HG02981 (cell line): ENCODE data around the gene OR56A5.
"Not testable (repeated sequence)": the region's sequence is repeated elsewhere in the genome, so short reads cannot be mapped to it uniquely, and the experiment has no call there.

Source experiments
- ATAC-seq: cut with Tn5 transposase; IDR thresholded peaks from one replicate; pipeline ENCODE4 v1.9.1; 2021; ENCODE audit warnings: mild to moderate bottlenecking, moderate library complexity; ENCODE audit not compliant: unreplicated experiment

OR56A5 gene

DNA sequence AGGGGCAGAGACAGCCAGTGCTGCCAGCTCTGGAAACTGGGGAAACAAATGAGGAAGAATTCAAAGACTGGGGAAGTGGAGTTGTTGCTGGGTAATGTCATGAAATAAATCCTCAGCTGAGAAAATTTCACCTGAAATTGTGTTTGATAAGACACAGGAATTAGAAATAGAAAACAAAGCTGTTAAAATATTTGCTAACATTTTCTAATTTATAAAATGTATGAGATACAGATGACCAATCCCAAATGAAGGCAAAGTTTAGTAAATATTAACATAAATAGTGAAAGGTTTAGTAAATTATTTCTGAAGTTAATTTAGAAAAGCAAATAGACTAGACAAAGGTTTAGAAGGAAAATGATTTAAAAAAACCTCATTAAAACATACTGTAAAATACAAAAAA lies at the start of gene OR56A5:
Gene OR56A5, minus strand, starts transcription at position 101 of the 400 bp plus-strand sequence. Its CDS starts 0 bp downstream, at position 101.
- ATAC-seq, result no peak

DNA sequence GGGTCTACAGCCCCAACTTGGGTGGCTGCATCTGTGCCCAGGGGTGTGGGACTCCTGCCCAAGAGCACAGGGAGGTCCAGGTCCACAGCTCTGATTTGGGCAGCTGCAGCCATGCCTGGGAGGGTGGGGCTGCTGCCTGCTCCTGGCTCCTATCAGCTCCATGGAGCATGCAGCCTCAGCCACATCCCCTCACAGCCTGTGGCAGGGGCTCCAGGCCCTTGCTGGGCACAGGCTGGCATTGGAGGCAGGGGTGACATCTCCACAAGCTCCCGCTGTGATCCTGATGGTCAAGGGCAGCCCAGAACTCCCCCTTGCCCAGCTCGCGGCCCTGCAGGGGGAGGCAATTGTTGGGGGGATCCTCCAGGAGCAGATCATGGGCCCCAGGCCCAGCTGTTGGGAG lies 44.7 kb upstream of the OR56A5 start:
- ATAC-seq, result no peak

GRCh38 chr11:6012035-6012668 lies 43.9 kb upstream of the OR56A5 start:
- ATAC-seq, result no peak

DNA sequence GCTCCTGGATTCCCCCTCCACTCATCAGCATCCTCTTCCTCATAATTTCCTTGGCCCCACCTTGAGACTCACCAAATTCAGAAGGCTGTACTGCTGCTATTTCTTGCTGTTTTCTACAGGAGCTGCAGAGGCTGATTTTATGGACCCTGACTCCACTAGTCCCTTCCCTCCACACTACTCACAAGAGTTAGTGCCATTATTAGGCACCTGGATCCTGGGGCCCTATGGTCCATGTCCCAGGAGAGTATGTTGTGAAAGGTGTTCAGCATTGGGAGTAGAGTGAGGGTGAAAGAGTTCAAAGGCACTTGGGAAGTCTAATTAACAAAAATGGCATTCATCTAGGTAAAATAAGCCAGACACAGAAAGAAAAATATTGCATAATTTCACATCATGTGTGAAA lies 38.6 kb upstream of the OR56A5 start, which contains the start of gene OR56A4:
Gene OR56A4, minus strand, starts transcription at position 101 of the 400 bp plus-strand sequence. CDS start 3,954 bp downstream, outside the sequence.
- no peak for ATAC-seq

GRCh38 chr11:6006395-6006794 lies 38.1 kb upstream of the OR56A5 start:
- ATAC-seq, result no peak

DNA sequence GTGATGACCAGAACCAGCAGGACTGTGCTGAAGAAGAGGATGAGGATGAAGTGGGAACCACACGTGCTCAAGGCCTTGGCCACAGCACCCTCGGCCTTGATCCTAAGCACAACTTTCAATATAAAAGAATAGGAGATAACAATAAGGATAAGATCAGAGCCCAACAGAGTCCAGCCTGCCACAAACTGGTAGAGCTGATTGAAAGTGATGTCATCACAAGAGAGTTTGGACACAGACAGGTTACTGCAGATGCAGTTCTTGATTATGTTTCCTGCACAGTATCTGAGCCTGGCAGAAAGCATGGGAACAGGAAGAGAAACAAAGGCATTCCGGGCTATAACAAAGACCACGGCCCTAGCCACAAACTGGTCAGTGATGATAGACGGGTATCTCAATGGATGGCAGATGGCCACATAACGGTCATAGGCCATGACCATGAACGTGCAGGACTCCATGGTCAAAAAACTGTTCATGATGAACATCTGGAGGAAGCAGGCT lies 34.0 kb upstream of the OR56A5 start:
- no peak for ATAC-seq

- ATAC-seq, result no peak
Observed at GRCh38 chr11:5994791-5995190, 26.5 kb upstream of the OR56A5 start.

GRCh38 chr11:5992604-5993251 lies 24.4 kb upstream of the OR56A5 start:
- ATAC-seq, result no peak

DNA sequence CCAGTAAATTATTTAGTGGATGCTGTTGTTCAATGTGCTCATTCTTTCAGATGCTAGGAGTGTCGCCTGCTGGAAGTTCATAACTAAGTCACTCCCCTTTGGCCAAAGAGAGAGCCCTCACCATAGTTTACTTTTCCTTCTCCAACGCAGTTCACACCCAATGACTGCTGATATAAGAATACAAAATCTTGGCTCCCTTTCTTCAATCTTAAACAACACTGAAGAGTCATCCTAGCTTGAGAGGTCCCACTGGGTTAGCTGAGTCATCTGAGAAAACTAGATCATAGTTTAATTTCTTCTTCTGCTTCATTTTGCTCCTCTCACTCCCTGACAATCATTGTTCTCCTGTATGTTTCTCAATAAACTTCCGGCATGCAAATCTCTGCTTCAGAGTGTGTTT lies 23.9 kb upstream of the OR56A5 start:
- no peak for ATAC-seq

- no peak for ATAC-seq
Observed at GRCh38 chr11:5989203-5989602, 20.9 kb upstream of the OR56A5 start.

DNA sequence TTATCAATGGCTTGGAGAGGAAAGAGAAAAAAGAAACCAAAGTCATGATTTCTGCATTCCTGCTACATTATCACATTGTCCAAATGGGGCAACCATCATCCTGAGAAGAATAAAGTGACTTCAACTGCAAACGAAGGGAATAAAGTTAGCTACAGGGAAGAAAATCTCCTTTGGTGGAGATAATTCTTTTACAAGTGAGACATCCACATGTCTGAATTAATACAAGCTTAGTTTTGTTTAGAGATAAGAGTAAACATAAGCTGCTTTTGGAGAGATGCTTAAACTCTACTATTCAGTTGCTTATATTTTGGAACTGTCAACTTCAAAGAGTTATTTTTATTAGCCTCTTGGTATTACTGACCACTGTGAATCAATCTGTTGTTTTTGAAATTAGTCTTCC lies 18.6 kb upstream of the OR56A5 start, which contains the start of gene OR52L1:
Gene OR52L1, minus strand, starts transcription at position 101 of the 400 bp plus-strand sequence. Its CDS starts 55 bp downstream, at position 46.
- no peak for ATAC-seq

DNA sequence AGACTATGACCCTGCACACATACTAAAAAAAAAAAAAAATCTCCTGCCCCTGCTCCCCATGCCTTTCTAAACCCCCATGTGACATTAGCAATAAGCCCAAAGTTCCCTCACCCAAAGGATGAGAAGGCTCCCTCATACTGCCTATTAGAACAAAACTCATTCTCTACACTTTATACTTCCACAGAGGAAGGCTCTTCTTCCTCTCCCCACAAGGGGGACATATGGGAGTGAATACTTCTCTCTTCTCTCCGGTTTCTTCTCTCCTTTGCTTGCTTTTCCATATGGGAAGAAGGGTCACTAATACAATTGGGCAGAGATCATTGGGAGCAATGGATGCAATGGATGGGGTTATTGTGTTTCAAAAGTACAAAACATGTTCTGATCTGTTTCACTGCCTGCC lies 15.1 kb upstream of the OR56A5 start:
- no peak for ATAC-seq

DNA sequence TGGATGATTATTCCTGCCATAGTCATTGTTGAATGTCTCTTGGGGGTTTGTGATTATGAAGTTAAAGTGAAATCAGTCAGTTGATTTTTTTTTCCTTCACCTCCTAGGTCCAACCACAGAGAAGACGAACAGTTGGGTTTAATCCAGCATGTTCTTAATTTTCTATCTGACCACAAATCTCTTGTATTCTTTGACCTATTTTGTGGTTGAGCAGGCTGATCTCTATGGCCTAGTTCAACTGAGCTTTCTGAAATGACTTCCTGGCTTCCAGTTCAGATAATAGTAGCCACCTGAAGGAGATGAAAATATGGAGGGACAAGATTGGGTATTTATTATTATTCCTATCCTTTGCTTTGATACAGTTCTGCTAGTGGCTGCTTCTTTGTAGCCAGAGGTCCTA lies 5.2 kb upstream of the OR56A5 start:
- ATAC-seq, result no peak

GRCh38 chr11:5967708-5968107 lies 586 bp downstream of the OR56A5 start:
- ATAC-seq, result no peak

GRCh38 chr11:5966958-5967357 lies 1.3 kb downstream of the OR56A5 start:
- no peak for ATAC-seq

DNA sequence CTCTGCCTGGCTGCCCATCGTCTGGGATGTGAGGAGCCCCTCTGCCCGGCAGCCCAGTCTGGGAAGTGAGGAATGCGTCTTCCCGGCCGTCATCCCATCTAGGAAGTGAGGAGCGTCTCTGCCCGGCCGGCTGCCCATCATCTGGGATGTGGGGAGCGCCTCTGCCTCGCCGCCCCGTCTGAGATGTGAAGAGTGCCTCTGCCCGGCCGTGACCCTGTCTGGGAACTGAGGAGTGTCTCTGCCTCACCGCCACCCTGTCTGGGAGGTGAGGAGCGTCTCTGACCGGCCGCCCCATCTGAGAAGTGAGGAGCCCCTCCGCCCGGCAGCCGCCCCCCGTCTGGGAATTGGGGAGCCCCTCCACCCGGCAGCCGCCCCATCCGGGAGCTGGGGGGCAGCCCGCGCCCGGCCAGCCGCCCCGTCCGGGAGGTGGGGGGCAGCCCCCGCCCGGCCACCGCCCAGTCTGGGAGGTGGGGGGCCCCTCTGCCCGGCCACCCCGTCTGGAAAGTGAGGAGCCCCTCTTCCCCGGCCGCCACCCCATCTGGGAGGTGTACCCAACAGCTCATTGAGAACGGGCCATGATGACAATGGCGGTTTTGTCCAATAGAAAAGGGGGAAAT lies 7.5 kb downstream of the OR56A5 start:
- not testable (repeated sequence) for ATAC-seq

- no peak for ATAC-seq
Observed at GRCh38 chr11:5955586-5955985, 12.7 kb downstream of the OR56A5 start.

DNA sequence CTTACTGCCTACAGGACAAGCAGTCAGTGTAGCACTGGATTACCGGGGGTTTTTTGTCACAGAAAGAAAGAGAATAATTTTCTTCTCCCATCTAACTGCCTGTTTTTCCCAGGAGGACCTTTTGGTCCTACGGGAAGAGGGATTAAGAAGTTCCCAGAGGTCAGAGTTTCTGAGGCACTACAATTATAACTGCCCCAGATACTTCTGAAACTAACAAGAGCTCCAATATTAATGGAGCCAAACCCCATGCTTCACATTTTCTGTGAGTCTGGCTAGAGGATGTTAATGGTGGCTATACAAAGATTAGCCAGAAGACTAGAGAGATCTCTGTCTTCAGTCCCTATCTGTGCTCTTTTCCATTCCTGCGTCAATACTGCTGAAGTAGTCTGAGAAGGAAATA lies 26.3 kb downstream of the OR56A5 start, which contains the start of gene OR56A3:
Gene OR56A3, plus strand, starts transcription at position 301 of the 400 bp plus-strand sequence. CDS start 5,096 bp downstream, outside the sequence.
- no peak for ATAC-seq

GRCh38 chr11:5940748-5941147 lies 27.5 kb downstream of the OR56A5 start:
- no peak for ATAC-seq

DNA sequence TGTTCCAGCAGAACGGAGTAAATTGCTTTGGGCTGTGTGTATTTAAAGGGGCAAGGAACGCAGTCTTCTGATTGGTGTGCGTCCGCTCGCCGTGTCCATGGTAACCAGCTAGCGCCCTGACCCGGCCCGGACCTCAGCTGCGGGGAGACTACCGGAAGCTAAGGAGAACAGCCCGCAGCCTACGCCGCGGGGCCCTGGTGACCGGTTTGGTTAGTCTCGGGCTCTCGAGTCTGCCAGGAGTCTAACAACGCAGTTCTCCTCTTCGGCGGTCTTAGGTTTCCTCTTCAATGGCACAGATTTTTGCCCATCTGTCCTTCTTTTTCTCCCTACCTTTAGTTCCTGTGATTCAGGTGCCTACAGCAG lies 29.7 kb downstream of the OR56A5 start:
- ATAC-seq, result no peak

GRCh38 chr11:5937868-5938602 lies 30.3 kb downstream of the OR56A5 start:
- no peak for ATAC-seq
